ENCODE measurements around the gene SRGAP3. TPM values are rescaled to one million over a fixed set of nuclear protein-coding genes. Genes with fewer than 3 reads are reported as not detected.

The SRGAP3 gene
- total RNA-seq, 4 donors from 2014 or later, result 2.0 to 6.9 (median 4.8) TPM

GRCh38 chr3:9193211-9193610, 56.2 kb downstream of the SRGAP3 start:
- no peaks in the 10 kb centered on the region for H3K9me3 ChIP-seq
- TF ChIP-seq POLR2A (IDR thresholded peaks at IDR 0.05) (no peak), EP300 (IDR thresholded peaks at IDR 0.05) (no peak)
- no peaks in the 10 kb centered on the region for H3K27me3 ChIP-seq
- no peak overlapping the region for H3K4me3 ChIP-seq
- no peaks in the 10 kb centered on the region for H3K4me1 ChIP-seq
- no peaks in the 10 kb centered on the region for H3K36me3 ChIP-seq
- H3K27ac ChIP-seq, result no peak overlapping the region
- no peak for ATAC-seq
- WGBS, 2 donors (ENCODE audit: low coverage in 1 of 2), result 100% methylated on average over 1 of the region's 4 CpGs; no CpG with 5 or more reads in 1 of the 2 donors

DNA sequence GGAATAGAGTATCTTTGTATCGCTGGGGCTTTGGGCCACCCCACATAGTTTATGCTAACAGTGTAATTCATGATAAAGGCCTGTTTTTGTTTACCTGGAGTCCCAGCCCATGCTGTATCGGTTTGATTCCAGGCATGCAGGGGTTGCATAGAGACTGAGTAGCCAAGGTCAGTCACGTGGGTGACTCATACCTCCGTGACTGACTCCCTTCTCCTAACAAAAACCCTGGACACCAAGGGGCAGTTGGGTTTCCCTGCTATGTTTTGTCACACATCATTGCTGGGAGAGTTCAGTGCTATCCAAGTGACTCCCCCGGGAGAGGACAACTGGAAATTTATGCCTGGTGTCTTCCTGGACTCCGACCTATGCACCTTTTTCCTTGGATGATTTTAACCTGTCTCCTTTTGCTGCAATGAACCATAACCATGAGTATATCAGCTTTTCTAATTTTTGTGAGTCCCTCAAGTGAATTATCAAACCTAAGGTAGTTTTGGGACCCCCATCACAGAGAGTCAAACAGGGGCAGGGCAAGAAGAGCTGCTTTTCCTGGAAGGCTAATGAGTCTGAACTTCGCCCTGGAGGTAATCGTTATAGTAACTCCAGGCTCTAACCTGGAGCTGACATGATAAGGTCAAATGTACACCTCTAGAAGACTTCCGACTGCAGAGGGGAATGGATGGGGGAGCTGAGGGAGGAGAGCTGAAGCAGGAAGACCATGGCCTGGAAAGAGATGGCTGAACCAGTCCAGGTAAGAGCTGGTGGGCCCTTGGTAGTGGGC, 57.0 kb downstream of the SRGAP3 start:
- H3K36me3 ChIP-seq, result no peaks in the 10 kb centered on the region
- TF ChIP-seq POLR2A (IDR thresholded peaks at IDR 0.05) (no peak), CTCF (IDR thresholded peaks at IDR 0.05) (no peak), POLR2AphosphoS5 (IDR thresholded peaks at IDR 0.05) (no peak), EP300 (IDR thresholded peaks at IDR 0.05) (no peak)
- no peaks in the 10 kb centered on the region for H3K27me3 ChIP-seq
- H3K27ac ChIP-seq, result no peak overlapping the region
- 80 to 82% methylated on average over 3 to 7 of the region's 9 CpGs for WGBS, 2 donors (ENCODE audit: low coverage in 1 of 2)
- H3K4me1 ChIP-seq, result no peaks in the 10 kb centered on the region
- ATAC-seq, result no peak
- H3K9me3 ChIP-seq, result no peaks in the 10 kb centered on the region
- H3K4me3 ChIP-seq, result no peak overlapping the region

DNA sequence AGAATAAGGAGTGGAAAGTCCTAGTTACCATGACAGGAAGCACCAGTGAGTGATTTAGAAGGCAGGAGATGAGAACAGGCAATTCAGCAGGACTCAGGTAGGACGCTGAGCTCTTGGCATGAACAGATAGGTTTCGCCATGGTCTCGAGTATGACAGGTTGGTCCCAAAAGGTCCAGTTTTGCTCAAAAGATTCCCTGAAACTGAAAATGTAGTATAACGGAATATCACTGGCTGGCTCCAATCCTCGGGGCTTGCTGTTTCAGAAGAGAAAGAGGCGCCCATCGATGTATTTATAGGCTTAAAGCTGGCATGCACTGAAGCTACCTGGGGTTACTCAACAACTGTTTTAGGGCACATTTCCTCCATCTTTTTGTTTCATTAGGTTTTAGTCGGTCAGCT, 59.2 kb downstream of the SRGAP3 start:
- H3K9me3 ChIP-seq, result no peaks in the 10 kb centered on the region
- H3K4me1 ChIP-seq, result no peaks in the 10 kb centered on the region
- no peak for TF ChIP-seq CTCF (IDR thresholded peaks at IDR 0.05)
- TF ChIP-seq POLR2AphosphoS5 (IDR thresholded peaks at IDR 0.05), result no peak
- TF ChIP-seq POLR2A (IDR thresholded peaks at IDR 0.05), result no peak
- no peak for TF ChIP-seq EP300 (IDR thresholded peaks at IDR 0.05)
- no peak overlapping the region for H3K27ac ChIP-seq
- H3K36me3 ChIP-seq, result no peaks in the 10 kb centered on the region
- ATAC-seq, result no peak
- H3K27me3 ChIP-seq, result no peaks in the 10 kb centered on the region
- no peak overlapping the region for H3K4me3 ChIP-seq
- 89 to 100% methylated on average over 2 to 8 of the region's 8 CpGs for WGBS, 2 donors (ENCODE audit: low coverage in 1 of 2)

DNA sequence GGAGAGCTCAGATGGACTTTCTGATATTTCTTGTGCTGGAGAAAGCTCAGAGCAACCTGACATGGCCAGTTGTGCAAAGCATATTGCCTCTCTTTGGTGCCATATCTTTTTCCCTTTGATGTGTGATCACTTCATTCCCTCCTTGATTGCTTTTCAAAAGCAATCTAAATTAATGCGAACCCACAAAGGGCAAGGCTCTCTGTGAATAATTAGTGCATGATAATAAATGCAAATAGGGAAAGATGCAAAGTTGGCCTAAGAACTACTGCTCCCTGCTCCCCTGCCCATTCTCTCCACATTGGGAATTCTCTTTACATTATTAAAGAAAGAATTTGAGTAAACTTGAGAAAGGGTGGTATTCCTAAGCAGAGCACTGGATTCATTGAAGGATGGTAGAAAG, 60.9 kb downstream of the SRGAP3 start:
- no peak for TF ChIP-seq POLR2A (IDR thresholded peaks at IDR 0.05)
- TF ChIP-seq EP300 (IDR thresholded peaks at IDR 0.05), result no peak
- TF ChIP-seq CTCF (IDR thresholded peaks at IDR 0.05), result no peak
- TF ChIP-seq POLR2AphosphoS5 (IDR thresholded peaks at IDR 0.05), result no peak
- no peak overlapping the region for H3K4me3 ChIP-seq
- H3K36me3 ChIP-seq, result no peaks in the 10 kb centered on the region
- H3K27me3 ChIP-seq, result no peaks in the 10 kb centered on the region
- no peak overlapping the region for H3K27ac ChIP-seq
- no peak for ATAC-seq
- 100% methylated on average over 1 of the region's 1 CpG for WGBS, 2 donors (ENCODE audit: low coverage in 1 of 2)
- no peaks in the 10 kb centered on the region for H3K9me3 ChIP-seq
- H3K4me1 ChIP-seq, result peaks cover 0 to 5% (median 0%) of the 10 kb centered on the region in 3 donors

- no peak for ATAC-seq
- H3K36me3 ChIP-seq, result no peaks in the 10 kb centered on the region
- H3K27me3 ChIP-seq, result no peaks in the 10 kb centered on the region
- H3K9me3 ChIP-seq, result no peaks in the 10 kb centered on the region
- H3K4me3 ChIP-seq, result no peak overlapping the region
- 86 to 100% methylated on average over 2 to 5 of the region's 5 CpGs for WGBS, 2 donors (ENCODE audit: low coverage in 1 of 2)
- TF ChIP-seq CTCF (IDR thresholded peaks at IDR 0.05), result no peak
- TF ChIP-seq POLR2AphosphoS5 (IDR thresholded peaks at IDR 0.05), result no peak
- no peak for TF ChIP-seq EP300 (IDR thresholded peaks at IDR 0.05)
- TF ChIP-seq POLR2A (IDR thresholded peaks at IDR 0.05), result no peak
- H3K27ac ChIP-seq, result no peak overlapping the region
- peaks cover 0 to 15% (median 0%) of the 10 kb centered on the region in 3 donors for H3K4me1 ChIP-seq
Measured at GRCh38 chr3:9185701-9186100, 63.7 kb downstream of the SRGAP3 start.

All from gastroesophageal sphincter (tissue), 4 donors.